Endometrial microvascular endothelial cells (primary cell): ENCODE data around the gene GKN2. TPM values are rescaled to one million over a fixed set of nuclear protein-coding genes. Genes with fewer than 3 reads are reported as not detected.
"Not testable (repeated sequence)": the region's sequence is repeated elsewhere in the genome, so short reads cannot be mapped to it uniquely, and the experiment has no call there.

Experiments used
- in situ Hi-C: cut with HindIII; loops from 2 replicates; pipeline ENCODE4 v1.10.0; 2017; ENCODE audit warnings: low sequenced_read_pairs, low pct_unique_long_range_greater_than_20kb; ENCODE audit errors: inconsistent ontology term
- total RNA-seq: library from RNA; depleted of rRNA; stranded (reverse); fragments of >200 nt; gene quantifications from one replicate; pipeline ENCODE4 v1.2.3, GENCODE V29; 2015; ENCODE audit errors: inconsistent ontology term

Gene GKN2
- total RNA-seq, 1 donor from 2014 or later = not detected

- in situ Hi-C loops = no loop called here
These were observed 15.5 kb upstream of the GKN2 start for GRCh38 chr2:68968221-68968620.

DNA sequence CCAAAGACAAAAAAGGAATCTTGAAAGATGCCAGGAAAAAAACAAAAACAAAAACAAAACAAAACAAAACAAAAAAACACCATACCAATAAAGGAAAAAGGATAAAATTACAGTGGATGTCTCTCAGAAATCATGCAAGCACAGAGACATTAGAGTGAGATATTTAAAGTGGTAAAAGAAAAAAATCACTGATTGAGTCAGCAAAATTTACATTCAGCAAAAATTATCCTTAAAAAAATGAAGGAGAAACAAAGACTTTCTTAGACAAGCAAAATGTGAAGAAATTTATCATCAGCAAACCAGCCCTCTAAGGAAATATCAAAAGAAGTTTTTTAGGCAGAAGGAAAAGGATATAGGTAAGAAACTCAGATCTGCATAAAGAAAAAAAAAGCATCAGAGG lies 11.6 kb upstream of the GKN2 start:
- in situ Hi-C loops = no loop called here

GRCh38 chr2:68961380-68961779 lies 8.7 kb upstream of the GKN2 start:
- in situ Hi-C loops = no loop called here

DNA sequence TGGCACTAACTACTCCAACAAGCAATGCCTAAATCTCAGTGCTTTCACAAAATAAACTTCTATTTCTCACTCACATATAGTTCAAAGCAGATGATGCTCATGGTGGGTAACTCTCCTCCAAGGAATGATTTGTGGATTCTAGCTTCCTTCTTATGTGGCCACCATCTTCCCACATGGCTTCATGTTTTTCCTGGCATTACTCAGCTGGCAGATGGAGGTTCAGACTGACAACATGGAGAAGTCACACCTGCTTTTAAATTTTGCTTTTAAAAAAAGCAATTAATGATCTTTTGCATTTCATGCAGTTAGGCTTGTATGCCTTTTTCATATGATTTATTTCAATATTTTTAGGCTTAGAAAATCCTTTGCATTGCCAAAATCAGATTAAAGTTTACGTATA lies 6.3 kb upstream of the GKN2 start:
- in situ Hi-C loops = no loop called here

- in situ Hi-C loops = not testable (repeated sequence)
These were observed 2.7 kb upstream of the GKN2 start for GRCh38 chr2:68955432-68955831.

DNA sequence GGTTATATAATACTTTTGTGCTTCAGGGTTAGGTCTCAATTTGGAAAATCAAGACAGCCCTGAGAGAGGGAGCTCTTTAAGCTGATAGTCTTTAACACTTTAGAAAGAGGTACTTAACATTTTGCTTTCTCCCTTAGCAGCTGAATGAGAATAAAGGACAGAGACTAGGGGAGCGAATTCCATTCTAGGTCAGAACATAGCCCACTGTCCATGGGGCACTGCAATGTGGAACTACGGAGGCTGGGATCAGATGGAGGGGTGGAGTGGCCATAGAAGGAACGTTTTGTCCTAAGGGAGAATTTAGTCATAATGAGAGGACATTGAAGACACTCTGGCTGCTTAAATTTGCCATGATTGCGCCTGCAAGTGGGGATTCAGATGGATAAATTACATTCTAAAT lies 794 bp downstream of the GKN2 start:
- in situ Hi-C loops = no loop called here

GRCh38 chr2:68948710-68949109 lies 4.0 kb downstream of the GKN2 start:
- in situ Hi-C loops = no loop called here

GRCh38 chr2:68946117-68946516 lies 6.6 kb downstream of the GKN2 start:
- in situ Hi-C loops = no loop called here

GRCh38 chr2:68943581-68944568 lies 8.8 kb downstream of the GKN2 start:
- in situ Hi-C loops = no loop called here

GRCh38 chr2:68942827-68943226 lies 9.9 kb downstream of the GKN2 start:
- in situ Hi-C loops = no loop called here

DNA sequence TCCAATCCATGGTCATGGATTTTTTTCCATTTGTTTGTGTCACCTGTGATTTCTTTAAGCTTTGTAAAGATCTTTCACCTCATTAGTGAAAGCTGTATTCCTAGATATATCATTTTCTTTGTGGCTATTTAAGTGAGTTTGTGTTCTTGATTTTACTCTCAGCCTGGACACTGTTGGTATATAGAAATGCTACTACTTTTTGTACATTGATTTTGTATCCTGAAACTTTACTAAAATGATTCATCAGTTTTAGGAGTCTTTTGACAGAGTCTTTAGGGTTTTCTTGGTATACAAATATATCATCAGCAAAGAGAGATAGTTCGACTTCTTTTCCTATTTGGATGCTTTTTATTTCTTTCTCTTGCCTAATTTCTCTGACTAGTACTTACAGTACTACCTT lies 12.3 kb downstream of the GKN2 start:
- in situ Hi-C loops = no loop called here

- in situ Hi-C loops = no loop called here
These were observed 12.7 kb downstream of the GKN2 start for GRCh38 chr2:68939962-68940361.

GRCh38 chr2:68938938-68939337 lies 13.8 kb downstream of the GKN2 start:
- in situ Hi-C loops = no loop called here

- in situ Hi-C loops = no loop called here
These were observed 15.2 kb downstream of the GKN2 start for GRCh38 chr2:68937346-68938055.

- in situ Hi-C loops = no loop called here
These were observed 15.8 kb downstream of the GKN2 start for GRCh38 chr2:68936889-68937288.

GRCh38 chr2:68936427-68936826 lies 16.3 kb downstream of the GKN2 start:
- in situ Hi-C loops = no loop called here

- in situ Hi-C loops = no loop called here
These were observed 17.2 kb downstream of the GKN2 start for GRCh38 chr2:68935471-68935870.

GRCh38 chr2:68934021-68934420 lies 18.7 kb downstream of the GKN2 start:
- in situ Hi-C loops = no loop called here

- in situ Hi-C loops = no loop called here
These were observed 20.3 kb downstream of the GKN2 start for GRCh38 chr2:68932402-68932801.

- in situ Hi-C loops = no loop called here
These were observed 20.9 kb downstream of the GKN2 start for GRCh38 chr2:68931799-68932198.
